ENCODE results near the gene AATF. TPM values are rescaled to one million over a fixed set of nuclear protein-coding genes. Genes with fewer than 3 reads are reported as not detected.

AATF gene
- total RNA-seq, 1 experiment from 2014 or later: 85.2 TPM

DNA sequence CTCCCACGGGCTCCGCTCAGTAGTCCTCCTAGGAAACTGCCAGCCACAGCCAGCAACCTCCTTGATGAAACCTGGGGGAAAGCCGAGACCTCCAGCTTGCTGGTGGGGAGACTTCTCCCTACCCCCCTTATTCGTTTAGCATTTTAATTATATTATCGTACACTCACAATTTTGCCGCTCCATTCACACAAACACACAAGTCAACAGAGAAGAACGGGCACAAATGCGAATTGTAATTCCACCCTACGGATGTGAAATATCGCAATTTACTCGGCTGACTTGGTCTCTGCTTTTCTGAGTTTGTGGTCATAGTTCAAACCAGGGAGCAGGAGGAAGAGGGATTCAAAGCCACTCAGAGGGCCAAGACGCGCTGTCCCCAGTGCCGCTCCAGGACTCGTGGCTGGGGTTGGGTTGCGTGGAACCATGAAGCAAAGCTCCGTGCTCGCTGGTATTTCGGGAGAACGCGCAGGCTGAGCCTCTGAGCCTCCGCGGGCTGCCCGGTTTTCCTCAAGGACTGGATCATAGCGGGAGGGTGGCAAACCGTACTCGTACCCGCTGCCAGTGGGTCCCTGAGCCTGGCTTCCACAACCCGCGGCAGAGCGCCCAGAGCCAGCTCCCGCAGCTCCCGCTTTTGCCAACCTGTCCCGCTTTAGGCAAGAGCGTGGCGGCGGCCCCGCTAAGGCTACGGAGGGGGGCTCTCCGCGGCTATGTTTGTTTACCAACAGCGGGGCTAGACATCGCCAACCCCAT lies 9.5 kb upstream of the AATF start:
- no TSS peak for BruUV-seq (replicated peaks)
- CTCF ChIA-PET: no interaction called here
- no peak overlapping the region for H3K4me3 Mint-ChIP-seq (ENCODE audit: unreplicated experiment)

DNA sequence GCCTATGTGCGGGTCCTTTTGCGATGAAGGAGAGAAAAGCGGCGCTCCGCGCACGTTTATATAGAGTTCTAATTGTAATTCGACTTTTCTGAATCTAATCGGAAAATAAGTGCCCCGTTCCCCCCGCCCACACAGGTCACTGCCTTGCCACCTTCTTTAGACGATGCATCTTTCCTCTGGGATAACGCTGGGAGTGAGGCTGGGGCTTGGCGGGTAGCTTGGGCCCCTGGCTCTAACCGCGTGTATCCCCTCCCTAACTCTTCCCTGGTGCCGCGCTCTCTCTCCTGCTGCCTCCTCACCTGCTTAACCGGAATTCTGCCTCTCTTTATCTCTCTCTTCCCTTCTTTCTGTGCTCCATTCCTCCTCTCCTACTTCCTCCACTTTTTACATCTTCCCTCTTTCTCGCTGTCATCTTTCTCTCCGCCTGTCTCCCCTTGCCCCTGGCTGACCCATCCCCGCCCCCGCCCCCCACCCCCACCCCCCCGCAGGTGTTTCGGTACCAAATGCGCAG lies 8.9 kb upstream of the AATF start:
- no peak for DNase-seq (ENCODE audit: unreplicated experiment)
- H3K9me3 Mint-ChIP-seq (ENCODE audit: unreplicated experiment): no peaks in the 10 kb centered on the region
- BruUV-seq (replicated peaks): no TSS peak
- intact Hi-C loops (cut with micrococcal nuclease): no loop called here
- TF ChIP-seq, protein P1, sequence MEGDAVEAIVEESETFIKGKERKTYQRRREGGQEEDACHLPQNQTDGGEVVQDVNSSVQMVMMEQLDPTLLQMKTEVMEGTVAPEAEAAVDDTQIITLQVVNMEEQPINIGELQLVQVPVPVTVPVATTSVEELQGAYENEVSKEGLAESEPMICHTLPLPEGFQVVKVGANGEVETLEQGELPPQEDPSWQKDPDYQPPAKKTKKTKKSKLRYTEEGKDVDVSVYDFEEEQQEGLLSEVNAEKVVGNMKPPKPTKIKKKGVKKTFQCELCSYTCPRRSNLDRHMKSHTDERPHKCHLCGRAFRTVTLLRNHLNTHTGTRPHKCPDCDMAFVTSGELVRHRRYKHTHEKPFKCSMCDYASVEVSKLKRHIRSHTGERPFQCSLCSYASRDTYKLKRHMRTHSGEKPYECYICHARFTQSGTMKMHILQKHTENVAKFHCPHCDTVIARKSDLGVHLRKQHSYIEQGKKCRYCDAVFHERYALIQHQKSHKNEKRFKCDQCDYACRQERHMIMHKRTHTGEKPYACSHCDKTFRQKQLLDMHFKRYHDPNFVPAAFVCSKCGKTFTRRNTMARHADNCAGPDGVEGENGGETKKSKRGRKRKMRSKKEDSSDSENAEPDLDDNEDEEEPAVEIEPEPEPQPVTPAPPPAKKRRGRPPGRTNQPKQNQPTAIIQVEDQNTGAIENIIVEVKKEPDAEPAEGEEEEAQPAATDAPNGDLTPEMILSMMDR (IDR thresholded peaks at IDR 0.05; ENCODE audit: unreplicated experiment): no peak
- no peak overlapping the region for H3K27ac Mint-ChIP-seq (ENCODE audit: low read depth, unreplicated experiment)
- CTCF ChIA-PET: no interaction called here
- no peaks in the 10 kb centered on the region for H3K36me3 Mint-ChIP-seq (ENCODE audit: insufficient read depth, unreplicated experiment)
- no peak overlapping the region for H3K4me3 Mint-ChIP-seq (ENCODE audit: unreplicated experiment)
- H3K4me1 Mint-ChIP-seq (ENCODE audit: insufficient read depth, unreplicated experiment): peaks cover 11% of the 10 kb centered on the region
- POLR2A ChIA-PET: no interaction called here
- peaks cover 10% of the 10 kb centered on the region for H3K27me3 Mint-ChIP-seq (ENCODE audit: insufficient read depth, unreplicated experiment)

More for the DNA sequence above, 9.5 kb upstream of the AATF start:
- no peak overlapping the region for H3K27ac Mint-ChIP-seq (ENCODE audit: low read depth, unreplicated experiment)
- POLR2A ChIA-PET: interaction anchor here (1.7 kb wide), 1 partner anchor 10 kb away, joined by 6 read pairs; the partner anchor contains the start of gene AATF
- H3K36me3 Mint-ChIP-seq (ENCODE audit: insufficient read depth, unreplicated experiment): no peaks in the 10 kb centered on the region
- H3K27me3 Mint-ChIP-seq (ENCODE audit: insufficient read depth, unreplicated experiment): peaks cover 10% of the 10 kb centered on the region
- intact Hi-C loops (cut with micrococcal nuclease): no loop called here
- TF ChIP-seq, protein P1 (IDR thresholded peaks at IDR 0.05; ENCODE audit: unreplicated experiment): no peak
- no peaks in the 10 kb centered on the region for H3K9me3 Mint-ChIP-seq (ENCODE audit: unreplicated experiment)
- no peak for DNase-seq (ENCODE audit: unreplicated experiment)
- H3K4me1 Mint-ChIP-seq (ENCODE audit: insufficient read depth, unreplicated experiment): peaks cover 11% of the 10 kb centered on the region

DNA sequence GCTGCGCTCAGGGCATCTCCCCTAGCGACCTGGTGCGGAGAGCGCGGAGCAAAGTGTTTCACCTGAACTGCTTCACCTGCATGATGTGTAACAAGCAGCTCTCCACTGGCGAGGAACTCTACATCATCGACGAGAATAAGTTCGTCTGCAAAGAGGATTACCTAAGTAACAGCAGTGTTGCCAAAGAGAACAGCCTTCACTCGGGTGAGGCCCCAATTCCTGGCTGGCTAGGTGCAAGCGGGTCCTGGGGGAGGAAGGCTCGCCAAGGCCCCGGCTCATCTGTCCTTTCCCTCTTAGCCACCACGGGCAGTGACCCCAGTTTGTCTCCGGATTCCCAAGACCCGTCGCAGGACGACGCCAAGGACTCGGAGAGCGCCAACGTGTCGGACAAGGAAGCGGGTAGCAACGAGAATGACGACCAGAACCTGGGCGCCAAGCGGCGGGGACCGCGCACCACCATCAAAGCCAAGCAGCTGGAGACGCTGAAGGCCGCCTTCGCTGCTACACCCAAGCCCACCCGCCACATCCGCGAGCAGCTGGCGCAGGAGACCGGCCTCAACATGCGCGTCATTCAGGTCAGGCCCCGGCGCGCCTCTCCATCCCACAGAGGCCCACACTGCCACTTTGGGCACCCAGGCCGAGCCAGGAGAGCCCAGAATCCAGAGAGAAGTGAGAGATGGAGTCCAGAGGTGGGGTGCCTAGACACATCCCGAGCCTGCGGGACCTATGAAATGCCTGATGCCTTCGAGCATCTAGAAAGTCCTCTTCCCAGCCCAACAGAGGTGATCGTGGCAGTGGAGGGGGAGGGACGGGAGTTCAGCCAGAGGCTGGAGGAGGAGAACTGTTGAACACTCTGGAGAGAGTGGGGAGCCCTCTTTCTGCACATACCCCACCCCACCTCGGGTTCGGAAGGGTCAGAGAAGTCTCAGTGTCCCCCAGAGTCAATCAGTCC lies 8.2 kb upstream of the AATF start:
- Mint-ChIP-seq H3K9me3 (ENCODE audit: unreplicated experiment) (no peaks in the 10 kb centered on the region), H3K36me3 (ENCODE audit: insufficient read depth, unreplicated experiment) (no peaks in the 10 kb centered on the region), H3K4me1 (ENCODE audit: insufficient read depth, unreplicated experiment) (peaks cover 11% of the 10 kb centered on the region), H3K27me3 (ENCODE audit: insufficient read depth, unreplicated experiment) (peaks cover 10% of the 10 kb centered on the region), H3K4me3 (ENCODE audit: unreplicated experiment) (no peak overlapping the region), H3K27ac (ENCODE audit: low read depth, unreplicated experiment) (no peak overlapping the region)
- POLR2A ChIA-PET: no interaction called here
- TF ChIP-seq, protein P1 (IDR thresholded peaks at IDR 0.05; ENCODE audit: unreplicated experiment): no peak
- BruUV-seq (replicated peaks): no TSS peak
- intact Hi-C loops (cut with micrococcal nuclease): no loop called here
- DNase-seq (ENCODE audit: unreplicated experiment): no peak
- CTCF ChIA-PET: no interaction called here
